Epithelial cell of proximal tubule (primary cell): ENCODE measurements around the gene AGK. TPM values are rescaled to one million over a fixed set of nuclear protein-coding genes. Genes with fewer than 3 reads are reported as not detected.

ENCODE experiments used
- DNase-seq: peaks from one replicate; pipeline ENCODE4 v3.0.0-alpha.2; 2011; ENCODE audit warnings: low read depth
- H3K4me3 ChIP-seq: 2 replicates; pipeline ENCODE4 v1.5.1; 2011; ENCODE audit warnings: low read depth, mild to moderate bottlenecking, low read length
- CTCF ChIP-seq: conservative IDR thresholded peaks from 2 replicates; pipeline ENCODE4 v1.5.1; 2012; ENCODE audit warnings: low read depth, mild to moderate bottlenecking, low read length
- total RNA-seq: library from RNA; depleted of rRNA; stranded (reverse); fragments of >200 nt; gene quantifications from 2 replicates; pipeline ENCODE4 v1.2.3, GENCODE V29; 2015

The AGK gene
- total RNA-seq, 1 donor from 2014 or later = 28.4 TPM

- DNase-seq = no peak
- no peak for TF ChIP-seq CTCF
- H3K4me3 ChIP-seq = no peak overlapping the region
These were observed 114.2 kb downstream of the AGK start for GRCh38 chr7:141665208-141666035.

GRCh38 chr7:141666071-141666470 lies 114.9 kb downstream of the AGK start:
- no peak for TF ChIP-seq CTCF
- no peak overlapping the region for H3K4me3 ChIP-seq
- DNase-seq = no peak

GRCh38 chr7:141668853-141669252 lies 117.6 kb downstream of the AGK start:
- DNase-seq = no peak
- no peak for TF ChIP-seq CTCF
- H3K4me3 ChIP-seq = no peak overlapping the region

GRCh38 chr7:141671705-141672496 lies 120.7 kb downstream of the AGK start:
- TF ChIP-seq CTCF = no peak
- no peak overlapping the region for H3K4me3 ChIP-seq
- DNase-seq = no peak

- no peak for TF ChIP-seq CTCF
These were observed 122.1 kb downstream of the AGK start for GRCh38 chr7:141673346-141673745.

GRCh38 chr7:141674171-141674671 lies 123.0 kb downstream of the AGK start:
- peak; percentile 89 for DNase-seq
- no peak for TF ChIP-seq CTCF
- no peak overlapping the region for H3K4me3 ChIP-seq

More at GRCh38 chr7:141673346-141673745, 122.1 kb downstream of the AGK start:
- DNase-seq = no peak
- H3K4me3 ChIP-seq = no peak overlapping the region
